Posterior cingulate gyrus (tissue), 11 donors: ENCODE results near the gene CZIB.
"Not testable (repeated sequence)": the region's sequence is repeated elsewhere in the genome, so short reads cannot be mapped to it uniquely, and the experiment has no call there.

ENCODE experiments used
- DNase-seq, 10 donors: peaks; one replicate each; pipeline versions ENCODE4 v3.0.0 to v3.0.0-alpha.2; 2020 to 2021; ENCODE audit warnings: mixed read lengths in 3 of 10
- intact Hi-C: fragments of 100-400 bp; cut with DNase I; formaldehyde crosslinking; loops from one replicate; pipeline ENCODE4 v1.15.1; 2023

The CZIB gene

GRCh38 chr1:53195246-53196016, 25.0 kb downstream of the CZIB start:
- DNase-seq, result no peak
- intact Hi-C loops, result no loop called here

- intact Hi-C loops, result no loop called here
- no peak for DNase-seq
Measured at GRCh38 chr1:53190210-53190611, 30.2 kb downstream of the CZIB start.

DNA sequence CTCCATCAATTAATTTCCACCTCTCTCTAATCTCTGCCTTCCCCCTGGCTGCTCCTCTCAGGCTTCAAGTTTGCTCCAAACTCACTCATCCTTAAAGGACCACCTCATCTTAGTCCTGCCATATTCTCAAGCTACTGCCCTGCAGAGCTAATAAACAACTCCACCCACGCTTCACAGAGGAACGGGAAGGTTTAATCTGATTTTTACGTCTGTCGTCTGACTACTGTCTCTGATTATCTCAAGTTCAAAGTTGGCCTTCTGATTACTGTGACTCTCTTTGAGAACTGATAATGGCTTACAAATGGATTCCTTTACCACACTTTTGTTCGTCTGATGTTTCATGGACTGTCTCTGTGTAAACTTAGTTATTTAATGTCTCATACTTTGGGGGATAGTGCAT, 31.4 kb downstream of the CZIB start:
- DNase-seq, result no peak
- intact Hi-C loops, result loop anchor here (10.0 kb wide), 1 partner anchor 264 kb away; the partner anchor contains the start of genes ECHDC2 and SCP2

- no peak for DNase-seq
- intact Hi-C loops, result loop anchor here (10.0 kb wide), 1 partner anchor 263 kb away; the partner anchor contains the start of genes ECHDC2 and SCP2
Measured at GRCh38 chr1:53188099-53188498, 32.3 kb downstream of the CZIB start.

DNA sequence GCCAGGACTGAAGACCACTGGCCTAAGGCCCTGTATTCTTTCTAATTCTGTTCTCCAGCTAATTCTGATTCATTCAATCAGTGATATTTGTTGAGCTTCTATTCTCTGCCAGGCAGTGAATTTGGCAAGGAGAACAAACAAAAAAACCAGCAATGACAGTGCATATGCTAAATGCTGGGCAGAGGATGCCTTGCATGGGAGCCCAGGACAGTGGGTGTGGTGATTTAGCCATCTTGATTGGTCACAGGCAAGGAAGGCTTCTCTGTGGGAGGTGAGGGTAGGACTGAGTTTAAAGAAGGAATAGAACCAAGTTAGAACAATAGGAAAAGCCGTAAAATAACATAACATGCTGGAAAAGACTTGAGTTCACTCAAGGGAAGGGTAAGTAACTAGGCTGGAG, 33.0 kb downstream of the CZIB start:
- no peak for DNase-seq
- intact Hi-C loops, result loop anchor here (10.0 kb wide), 1 partner anchor 263 kb away; the partner anchor contains the start of genes ECHDC2 and SCP2

DNA sequence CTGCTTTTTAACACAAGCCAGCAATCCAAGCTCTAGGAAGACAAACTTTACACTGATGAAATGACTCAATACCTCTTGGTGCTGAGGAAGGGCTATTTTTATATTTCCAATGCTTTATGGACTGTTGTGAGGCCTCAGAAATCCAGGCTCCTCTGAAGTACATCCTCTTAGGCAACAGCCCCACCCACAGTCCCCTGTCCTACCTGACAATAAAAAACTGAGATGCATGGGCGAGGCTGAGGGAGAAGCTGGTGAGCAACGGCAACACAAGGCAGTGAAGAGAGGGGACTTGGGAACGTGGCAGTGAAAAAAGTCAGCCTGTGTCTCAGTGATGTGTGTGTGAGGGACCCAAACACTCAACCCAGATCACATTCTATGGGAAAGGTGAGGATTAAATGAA, 33.9 kb downstream of the CZIB start:
- intact Hi-C loops, result loop anchor here (10.0 kb wide), 1 partner anchor 262 kb away; the partner anchor contains the start of genes ECHDC2 and SCP2

GRCh38 chr1:53185955-53186297, 34.5 kb downstream of the CZIB start:
- DNase-seq, result not testable (repeated sequence)
- intact Hi-C loops, result loop anchor here (10.0 kb wide), 1 partner anchor 261 kb away; the partner anchor contains the start of genes ECHDC2 and SCP2

More for the DNA sequence above, 33.9 kb downstream of the CZIB start:
- no peak for DNase-seq

- intact Hi-C loops, result loop anchor here (10.0 kb wide), 1 partner anchor 259 kb away; the partner anchor contains the start of genes ECHDC2 and SCP2
- DNase-seq, result no peak
Measured at GRCh38 chr1:53183095-53183990, 37.1 kb downstream of the CZIB start.

GRCh38 chr1:53182716-53183094, 37.7 kb downstream of the CZIB start:
- intact Hi-C loops, result loop anchor here (10.0 kb wide), 1 partner anchor 258 kb away; the partner anchor contains the start of genes ECHDC2 and SCP2
- no peak for DNase-seq

- intact Hi-C loops, result loop anchor here (10.0 kb wide), 1 partner anchor 257 kb away; the partner anchor contains the start of genes ECHDC2 and SCP2
- peak; percentile 51 to 97 (median 82) for DNase-seq
Measured at GRCh38 chr1:53182111-53182593, 38.3 kb downstream of the CZIB start.

DNA sequence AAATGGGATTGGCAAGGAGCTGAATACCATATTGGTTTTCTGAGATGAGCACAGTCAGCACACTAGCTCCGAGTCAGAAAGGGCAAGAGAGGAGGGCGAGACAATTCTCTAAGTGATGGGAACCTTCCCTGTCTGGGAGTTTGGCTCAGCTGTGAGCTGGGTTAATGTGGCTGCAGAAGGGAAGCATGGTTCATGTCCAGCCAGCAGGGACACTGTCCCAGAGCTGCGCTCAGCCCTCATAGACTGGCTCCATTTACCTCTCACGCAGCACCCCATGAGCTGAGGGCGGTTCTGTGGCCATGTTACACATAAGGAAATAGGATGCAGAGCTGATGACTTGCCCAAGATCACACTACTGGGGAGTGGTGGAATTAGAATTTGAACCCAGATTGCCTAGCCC, 39.5 kb downstream of the CZIB start:
- no peak for DNase-seq
- intact Hi-C loops, result loop anchor here (10.0 kb wide), 1 partner anchor 256 kb away; the partner anchor contains the start of genes ECHDC2 and SCP2

GRCh38 chr1:53180226-53180625, 40.2 kb downstream of the CZIB start:
- DNase-seq, result no peak
- intact Hi-C loops, result loop anchor here (10.0 kb wide), 1 partner anchor 255 kb away; the partner anchor contains the start of genes ECHDC2 and SCP2

GRCh38 chr1:53176452-53177208, 43.8 kb downstream of the CZIB start:
- intact Hi-C loops, result no loop called here
- DNase-seq, result peak in 1 of 10 donors; percentile 23

GRCh38 chr1:53174971-53175913, 45.2 kb downstream of the CZIB start:
- DNase-seq, result no peak
- intact Hi-C loops, result no loop called here

DNA sequence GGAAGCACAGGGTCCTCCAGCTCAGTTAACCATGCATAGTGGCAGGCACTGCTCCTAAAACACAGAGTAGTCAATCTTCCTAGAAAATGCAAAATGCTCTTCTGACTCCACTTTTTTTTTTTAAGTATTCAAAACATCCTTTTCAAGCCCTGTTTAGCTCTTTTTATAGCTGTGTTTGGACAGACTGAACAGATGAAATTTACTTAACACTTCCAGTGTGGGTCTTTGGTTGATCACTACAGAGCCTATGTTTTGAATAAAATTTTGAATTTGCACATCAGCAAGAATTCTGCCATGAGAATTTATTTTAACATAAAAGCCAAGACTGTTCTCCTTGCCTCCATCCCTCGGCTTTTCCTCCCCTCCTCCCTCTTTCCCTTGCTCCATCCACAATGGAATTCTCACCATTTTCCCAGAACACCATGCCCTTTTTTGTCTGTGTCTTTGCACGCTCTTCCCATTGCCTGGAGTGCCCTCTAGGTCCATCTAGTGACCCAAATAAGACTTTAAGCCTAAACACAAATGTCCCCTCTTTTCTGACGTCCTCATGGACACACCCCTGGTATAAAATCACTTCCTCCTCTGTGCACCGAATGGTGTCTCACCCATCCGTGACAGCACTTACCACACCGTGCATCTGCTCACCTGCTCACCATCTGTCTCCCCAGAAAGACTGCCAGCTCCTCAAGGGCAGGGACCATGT, 47.9 kb downstream of the CZIB start:
- intact Hi-C loops, result no loop called here
- DNase-seq, result no peak

- intact Hi-C loops, result no loop called here
- DNase-seq, result no peak
Measured at GRCh38 chr1:53166912-53167311, 53.5 kb downstream of the CZIB start.

GRCh38 chr1:53166366-53166765, 54.1 kb downstream of the CZIB start:
- intact Hi-C loops, result no loop called here
- peak in 1 of 10 donors; percentile 10 for DNase-seq

GRCh38 chr1:53165408-53165961, 54.9 kb downstream of the CZIB start:
- no peak for DNase-seq
- intact Hi-C loops, result no loop called here
